GM23338 (cell line): ENCODE measurements around the gene RYR1.
A peak's percentile ranks its signal among the peaks of the same experiment; 100 is the strongest.

ENCODE experiments used
- CREB1 ChIP-seq: fragments of 250-450 bp; sonication (Bioruptor Pico); IDR thresholded peaks from 2 replicates; pipeline ENCODE4 v1.5.0; 2020; ENCODE audit warnings: low read depth, mild to moderate bottlenecking, moderate library complexity
- EZH2 ChIP-seq: fragments of 200-600 bp; sonication (generic); IDR thresholded peaks from one replicate; pipeline ENCODE4 v1.8.0; 2017; ENCODE audit warnings: antibody characterized with exemption, mild to moderate bottlenecking, low read depth; ENCODE audit not compliant: unreplicated experiment
- EZH2phosphoT487 ChIP-seq: fragments of 200-600 bp; sonication (generic); IDR thresholded peaks from one replicate; pipeline ENCODE4 v1.8.1; 2018; ENCODE audit warnings: antibody characterized with exemption; ENCODE audit not compliant: unreplicated experiment
- POLR2AphosphoS5 ChIP-seq: IDR thresholded peaks from 2 replicates; pipeline ENCODE4 v1.6.1; 2016; ENCODE audit warnings: antibody characterized with exemption, low read depth
- REST ChIP-seq: IDR thresholded peaks from one replicate; pipeline ENCODE4 v1.6.1; 2018; ENCODE audit warnings: antibody characterized with exemption; ENCODE audit not compliant: unreplicated experiment
- ZNF331 ChIP-seq: fragments of 250-450 bp; sonication (Bioruptor Pico); IDR thresholded peaks from 2 replicates; pipeline ENCODE4 v1.5.0; 2020; ENCODE audit warnings: low read depth, mild to moderate bottlenecking, moderate library complexity
- TF ChIP-seq, protein P1 (sequence below), 2 experiments: fragments of 200-600 bp in 1 of 2; sonication (generic) in 1 of 2; conservative IDR thresholded peaks; 2 replicates each; pipeline versions ENCODE4 v1.5.1 to v1.6.1; 2016 to 2017; ENCODE audit warnings: antibody characterized with exemption in 2 of 2, low read depth in 2 of 2, mild to moderate bottlenecking in 2 of 2, moderate library complexity in 1 of 2

GRCh38 chr19:38514812-38515633, 81.5 kb downstream of the RYR1 start:
- TF ChIP-seq ZNF331 (CRISPR knock-in tag) (no peak), POLR2AphosphoS5 (no peak), EZH2phosphoT487 (no peak), EZH2 (no peak), CREB1 (CRISPR knock-in tag) (no peak), REST (no peak)
- TF ChIP-seq, protein P1, sequence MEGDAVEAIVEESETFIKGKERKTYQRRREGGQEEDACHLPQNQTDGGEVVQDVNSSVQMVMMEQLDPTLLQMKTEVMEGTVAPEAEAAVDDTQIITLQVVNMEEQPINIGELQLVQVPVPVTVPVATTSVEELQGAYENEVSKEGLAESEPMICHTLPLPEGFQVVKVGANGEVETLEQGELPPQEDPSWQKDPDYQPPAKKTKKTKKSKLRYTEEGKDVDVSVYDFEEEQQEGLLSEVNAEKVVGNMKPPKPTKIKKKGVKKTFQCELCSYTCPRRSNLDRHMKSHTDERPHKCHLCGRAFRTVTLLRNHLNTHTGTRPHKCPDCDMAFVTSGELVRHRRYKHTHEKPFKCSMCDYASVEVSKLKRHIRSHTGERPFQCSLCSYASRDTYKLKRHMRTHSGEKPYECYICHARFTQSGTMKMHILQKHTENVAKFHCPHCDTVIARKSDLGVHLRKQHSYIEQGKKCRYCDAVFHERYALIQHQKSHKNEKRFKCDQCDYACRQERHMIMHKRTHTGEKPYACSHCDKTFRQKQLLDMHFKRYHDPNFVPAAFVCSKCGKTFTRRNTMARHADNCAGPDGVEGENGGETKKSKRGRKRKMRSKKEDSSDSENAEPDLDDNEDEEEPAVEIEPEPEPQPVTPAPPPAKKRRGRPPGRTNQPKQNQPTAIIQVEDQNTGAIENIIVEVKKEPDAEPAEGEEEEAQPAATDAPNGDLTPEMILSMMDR (conservative IDR thresholded peaks at IDR 0.05; ENCODE audit: low read depth in 2 of 2) = peak; percentile 76 to 87
